BLaER1 (cell line): ENCODE data around the gene SCN5A.

Source experiments
- H3K27ac ChIP-seq: shearing (Covaris generic); formaldehyde crosslinking; 2 replicates; pipeline ENCODE4 v1.8.1; 2022
- H3K27me3 ChIP-seq: shearing (Covaris generic); formaldehyde crosslinking; 2 replicates; pipeline ENCODE4 v1.8.1; 2022
- H3K36me3 ChIP-seq: shearing (Covaris generic); formaldehyde crosslinking; 2 replicates; pipeline ENCODE4 v1.8.1; 2022
- H3K4me1 ChIP-seq: shearing (Covaris generic); formaldehyde crosslinking; 2 replicates; pipeline ENCODE4 v1.8.1; 2022
- H3K4me2 ChIP-seq: shearing (Covaris generic); formaldehyde crosslinking; 2 replicates; pipeline ENCODE4 v1.8.1; 2022
- H3K4me3 ChIP-seq: shearing (Covaris generic); formaldehyde crosslinking; 2 replicates; pipeline ENCODE4 v1.8.1; 2022
- H3K9ac ChIP-seq: shearing (Covaris generic); formaldehyde crosslinking; 2 replicates; pipeline ENCODE4 v1.8.1; 2022
- H3K9me3 ChIP-seq: shearing (Covaris generic); formaldehyde crosslinking; 2 replicates; pipeline ENCODE4 v1.8.1; 2022
- H4K20me1 ChIP-seq: shearing (Covaris generic); formaldehyde crosslinking; 2 replicates; pipeline ENCODE4 v1.8.1; 2022
- Cebpa-rat ChIP-seq: shearing (Covaris generic); IDR thresholded peaks from 2 replicates; pipeline ENCODE4 v1.8.1; 2022

The SCN5A gene

DNA sequence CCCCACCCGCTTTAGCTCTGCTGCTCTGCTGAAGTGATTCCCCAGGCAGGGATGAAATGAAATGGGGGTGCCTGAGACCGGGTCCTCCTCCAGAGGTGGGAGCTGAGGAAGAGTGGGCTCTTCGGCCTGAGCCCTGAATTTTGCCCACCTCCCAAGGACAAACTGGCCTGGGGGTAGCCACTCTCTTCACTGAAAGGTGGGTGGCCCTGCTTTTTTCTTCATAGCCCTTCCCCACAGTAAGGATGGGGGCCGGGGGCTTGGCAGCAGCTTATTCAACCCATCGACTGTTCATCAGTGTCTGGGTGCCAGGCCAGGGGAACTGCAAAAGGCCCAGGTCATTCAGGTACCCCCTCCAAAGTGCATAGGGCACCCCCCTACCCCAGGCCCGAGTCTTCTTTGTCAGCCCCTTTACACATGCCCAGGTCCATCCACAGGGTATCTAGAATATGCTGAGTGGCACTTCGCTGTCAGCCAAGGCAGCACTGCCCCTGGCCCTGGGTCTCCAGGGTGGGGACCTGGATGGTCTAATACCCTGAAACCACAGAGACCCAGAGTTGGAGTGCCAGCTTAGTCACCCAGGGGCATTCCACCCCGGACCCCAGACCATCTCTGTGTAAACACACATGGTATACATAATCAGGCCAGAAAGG is 7.9 kb downstream of the SCN5A start:
- H4K20me1 ChIP-seq: no peaks in the 10 kb centered on the region
- peak overlapping the region; percentile 4; the same call in 1 of the 2 replicates for H3K9ac ChIP-seq
- peaks cover 30% of the 10 kb centered on the region for H3K4me1 ChIP-seq
- no peaks in the 10 kb centered on the region for H3K27me3 ChIP-seq
- no peak for TF ChIP-seq Cebpa-rat
- no peak overlapping the region for H3K4me3 ChIP-seq
- no peaks in the 10 kb centered on the region for H3K36me3 ChIP-seq
- H3K4me2 ChIP-seq: peak overlapping the region; percentile 4; the same call in 1 of the 2 replicates
- no peak overlapping the region for H3K27ac ChIP-seq
- H3K9me3 ChIP-seq: no peaks in the 10 kb centered on the region

DNA sequence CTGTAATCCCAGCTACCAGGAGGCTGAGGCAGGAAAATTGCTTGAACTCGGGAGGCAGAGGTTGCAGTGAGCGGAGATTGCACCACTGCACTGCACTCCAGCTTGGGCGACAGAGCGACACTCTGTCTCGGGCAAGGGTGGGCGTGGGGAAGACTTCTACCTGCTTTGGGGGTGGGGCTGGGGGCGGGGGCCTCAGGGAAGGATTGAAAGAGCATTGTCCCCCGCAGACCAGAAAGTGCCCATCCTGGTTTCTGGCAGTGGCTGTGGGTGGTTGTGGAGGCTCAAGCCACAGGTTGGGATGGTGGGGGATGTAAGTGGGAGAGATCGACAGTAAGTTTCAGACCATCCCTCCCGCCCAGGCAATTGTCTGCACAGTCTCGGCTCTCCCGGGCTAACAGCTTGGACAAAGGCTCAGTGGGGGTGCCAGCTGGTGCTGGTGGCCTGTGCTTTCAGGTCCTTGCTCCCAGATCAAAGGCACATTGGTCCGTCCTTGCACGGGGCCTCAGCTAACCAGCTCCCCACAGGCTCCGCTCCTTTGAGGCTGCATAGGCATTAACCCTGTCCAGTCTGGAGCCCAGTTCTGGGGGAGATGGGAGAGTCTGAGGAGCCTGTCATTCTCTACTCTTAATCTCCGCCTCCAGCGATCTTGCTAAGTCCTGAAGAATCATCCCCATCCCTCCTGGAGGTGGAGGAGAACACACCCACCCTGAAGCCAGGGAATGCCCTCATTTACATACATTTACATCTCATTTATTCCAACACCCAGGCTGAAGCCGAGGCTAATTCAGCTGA is 8.6 kb downstream of the SCN5A start:
- H4K20me1 ChIP-seq: no peaks in the 10 kb centered on the region
- peaks cover 38% of the 10 kb centered on the region for H3K4me1 ChIP-seq
- peak overlapping the region; percentile 4; the same call in 1 of the 2 replicates for H3K4me2 ChIP-seq
- no peaks in the 10 kb centered on the region for H3K36me3 ChIP-seq
- no peaks in the 10 kb centered on the region for H3K27me3 ChIP-seq
- H3K9me3 ChIP-seq: no peaks in the 10 kb centered on the region
- no peak overlapping the region for H3K4me3 ChIP-seq
- no peak overlapping the region for H3K27ac ChIP-seq
- no peak for TF ChIP-seq Cebpa-rat
- peak overlapping the region; percentile 4; the same call in 1 of the 2 replicates for H3K9ac ChIP-seq

DNA sequence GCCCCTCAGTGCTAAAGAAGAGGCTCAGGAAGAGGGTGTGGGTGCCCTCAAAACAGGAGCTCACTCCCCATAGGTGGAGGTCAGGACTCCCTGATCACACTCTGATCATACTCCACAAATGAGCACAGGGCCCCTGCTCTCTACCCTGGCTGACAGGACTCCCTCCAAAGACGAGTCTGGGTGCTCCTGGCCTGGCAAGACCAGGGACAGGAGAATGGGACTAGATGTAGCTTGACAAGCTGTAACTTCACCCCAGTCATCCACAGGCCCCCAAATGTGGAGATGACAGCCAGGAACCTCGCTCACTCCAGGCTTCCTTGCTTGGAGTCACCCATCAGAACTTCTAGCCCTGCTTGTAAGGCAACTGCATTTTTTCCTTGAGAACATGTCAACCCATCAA is 11.1 kb downstream of the SCN5A start:
- Histone ChIP-seq H3K27me3 (no peaks in the 10 kb centered on the region), H3K4me1 (peaks cover 63% of the 10 kb centered on the region), H3K9ac (no peak overlapping the region), H4K20me1 (no peaks in the 10 kb centered on the region), H3K4me2 (no peak overlapping the region), H3K4me3 (no peak overlapping the region), H3K36me3 (no peaks in the 10 kb centered on the region), H3K9me3 (no peaks in the 10 kb centered on the region), H3K27ac (no peak overlapping the region)
- no peak for TF ChIP-seq Cebpa-rat

DNA sequence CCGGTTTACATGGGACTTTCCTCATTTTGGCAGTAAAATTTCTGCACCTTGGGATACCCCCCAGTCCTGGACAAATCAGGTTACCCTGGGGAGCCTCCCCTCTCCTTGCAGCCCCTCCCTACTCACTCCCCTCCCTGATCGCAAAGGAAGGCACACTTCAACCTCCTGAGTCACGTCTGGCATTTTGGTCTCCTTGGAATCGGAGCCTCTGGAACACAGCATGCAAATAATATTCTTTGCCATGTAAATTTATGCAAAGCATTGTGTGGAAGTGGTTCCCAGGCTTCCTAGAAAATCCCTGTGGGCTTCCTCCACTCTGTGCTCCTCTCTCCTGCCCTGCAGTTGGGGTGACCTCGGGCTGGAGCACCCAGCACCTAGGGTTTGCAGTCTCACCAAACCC is 11.6 kb downstream of the SCN5A start:
- peaks cover 64% of the 10 kb centered on the region for H3K4me1 ChIP-seq
- peak overlapping the region; percentile 86 for H3K4me2 ChIP-seq
- 0 out of 2 replicates have a peak overlapping the region, but pooled peaks have one; percentile 55 for H3K27ac ChIP-seq
- no peaks in the 10 kb centered on the region for H3K27me3 ChIP-seq
- H3K36me3 ChIP-seq: no peaks in the 10 kb centered on the region
- no peaks in the 10 kb centered on the region for H4K20me1 ChIP-seq
- H3K9me3 ChIP-seq: no peaks in the 10 kb centered on the region
- H3K9ac ChIP-seq: no peak overlapping the region
- H3K4me3 ChIP-seq: no peak overlapping the region
- no peak for TF ChIP-seq Cebpa-rat

DNA sequence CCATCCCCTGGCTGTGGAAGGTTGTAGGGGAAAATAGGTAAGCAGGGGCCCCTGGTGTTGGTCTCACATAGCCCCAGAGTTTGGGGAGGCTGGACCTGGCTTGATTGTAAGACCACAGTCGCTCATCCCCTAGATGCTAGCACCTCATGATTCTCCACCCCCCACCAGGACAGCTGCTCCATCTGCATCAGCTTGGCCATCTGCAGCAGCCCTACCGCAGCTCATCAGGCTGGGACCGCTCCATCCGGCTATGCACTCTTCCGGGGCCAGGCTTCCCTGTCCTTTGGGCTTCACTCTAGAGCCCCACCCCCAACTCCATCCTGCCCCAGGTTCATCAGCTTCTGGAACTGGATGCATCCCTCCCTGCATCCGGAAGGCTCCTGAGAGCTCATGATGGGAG is 12.6 kb downstream of the SCN5A start:
- Histone ChIP-seq H3K4me2 (peak overlapping the region; percentile 86), H3K9me3 (no peaks in the 10 kb centered on the region), H3K9ac (peak overlapping the region; percentile 0; the same call in 1 of the 2 replicates), H3K4me1 (peaks cover 70% of the 10 kb centered on the region), H3K4me3 (no peak overlapping the region), H4K20me1 (no peaks in the 10 kb centered on the region), H3K36me3 (no peaks in the 10 kb centered on the region), H3K27me3 (no peaks in the 10 kb centered on the region), H3K27ac (peak overlapping the region; percentile 55)
- no peak for TF ChIP-seq Cebpa-rat

DNA sequence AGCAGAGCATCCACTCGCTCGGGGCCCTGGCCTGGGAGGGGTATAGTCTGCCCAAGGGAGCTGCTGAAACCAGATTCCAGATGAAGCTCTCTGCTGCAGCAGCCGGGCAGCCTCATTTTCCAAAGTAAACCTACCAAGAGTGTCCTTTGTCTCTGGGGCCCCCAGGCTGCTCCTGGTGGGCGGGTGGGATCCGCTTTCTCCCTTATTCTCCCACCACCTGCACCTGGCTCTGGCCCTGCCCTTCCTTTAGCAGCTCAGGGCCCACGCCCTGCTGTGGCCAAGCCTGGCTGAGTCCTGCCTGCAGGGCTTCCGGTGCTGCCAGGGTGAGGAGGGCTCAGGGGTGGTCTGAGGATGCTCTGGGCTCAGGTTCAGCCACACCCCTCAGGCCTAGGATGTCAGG is 13.0 kb downstream of the SCN5A start:
- H3K4me2 ChIP-seq: peak overlapping the region; percentile 86
- TF ChIP-seq Cebpa-rat: no peak
- H3K9me3 ChIP-seq: no peaks in the 10 kb centered on the region
- peaks cover 74% of the 10 kb centered on the region for H3K4me1 ChIP-seq
- H3K4me3 ChIP-seq: 0 out of 2 replicates have a peak overlapping the region, but pooled peaks have one; percentile 22
- peak overlapping the region; percentile 55; the same call in 1 of the 2 replicates for H3K27ac ChIP-seq
- H3K9ac ChIP-seq: peak overlapping the region; percentile 0; the same call in 1 of the 2 replicates
- H3K27me3 ChIP-seq: no peaks in the 10 kb centered on the region
- H4K20me1 ChIP-seq: no peaks in the 10 kb centered on the region
- no peaks in the 10 kb centered on the region for H3K36me3 ChIP-seq

DNA sequence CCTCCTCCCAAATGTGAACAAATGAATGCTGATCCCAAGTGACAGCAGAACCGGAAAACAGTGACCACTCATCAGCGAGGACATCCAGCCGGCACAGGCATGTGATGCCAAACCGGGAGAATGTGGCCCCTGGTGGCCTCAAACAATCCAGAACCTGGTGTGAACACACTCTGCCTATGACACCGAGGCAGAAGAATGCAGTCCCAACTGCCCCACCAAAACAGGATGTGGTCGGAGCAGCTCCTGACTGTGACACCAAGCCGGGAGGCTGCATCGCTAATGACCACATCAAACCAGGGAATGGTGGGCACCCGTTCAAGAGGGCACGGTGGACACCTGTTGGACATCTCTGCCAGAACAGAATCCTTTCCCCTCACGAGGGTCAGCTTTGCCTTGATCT is 15.4 kb downstream of the SCN5A start:
- no peaks in the 10 kb centered on the region for H3K9me3 ChIP-seq

DNA sequence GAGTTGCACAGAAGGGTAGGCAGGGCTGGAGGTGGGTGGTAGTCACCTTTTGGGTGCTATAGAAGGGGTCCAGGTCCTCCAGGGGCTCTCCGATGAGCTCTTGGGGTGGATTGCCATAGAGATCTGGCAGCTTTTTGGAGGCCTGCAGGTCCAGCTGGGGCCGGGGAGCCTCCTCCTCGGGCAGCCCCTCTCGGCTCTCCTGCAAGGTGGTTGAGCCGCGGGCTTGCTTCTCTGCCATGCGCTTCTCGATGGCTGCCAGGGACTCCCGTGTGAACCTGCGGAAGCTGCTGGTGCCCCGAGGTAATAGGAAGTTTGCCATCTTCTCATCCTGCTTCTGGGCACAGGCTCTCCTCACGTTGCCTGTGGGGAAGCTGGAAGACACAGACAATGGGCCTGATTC is 16.5 kb downstream of the SCN5A start:
- Histone ChIP-seq H3K27ac (peak overlapping the region; percentile 61), H3K27me3 (no peaks in the 10 kb centered on the region), H3K4me3 (no peak overlapping the region), H3K4me2 (peak overlapping the region; percentile 86), H3K36me3 (no peaks in the 10 kb centered on the region), H3K4me1 (peaks cover 99% of the 10 kb centered on the region), H3K9me3 (no peaks in the 10 kb centered on the region), H4K20me1 (no peaks in the 10 kb centered on the region), H3K9ac (no peak overlapping the region; the same call in 1 of the 2 replicates)
- no peak for TF ChIP-seq Cebpa-rat

More for the DNA sequence above, 15.4 kb downstream of the SCN5A start:
- Histone ChIP-seq H3K27me3 (no peaks in the 10 kb centered on the region), H4K20me1 (no peaks in the 10 kb centered on the region), H3K36me3 (no peaks in the 10 kb centered on the region), H3K9ac (no peak overlapping the region), H3K4me1 (peaks cover 97% of the 10 kb centered on the region), H3K4me3 (no peak overlapping the region), H3K27ac (0 out of 2 replicates have a peak overlapping the region, but pooled peaks have one; percentile 23), H3K4me2 (peak overlapping the region; percentile 86)
- TF ChIP-seq Cebpa-rat: no peak

DNA sequence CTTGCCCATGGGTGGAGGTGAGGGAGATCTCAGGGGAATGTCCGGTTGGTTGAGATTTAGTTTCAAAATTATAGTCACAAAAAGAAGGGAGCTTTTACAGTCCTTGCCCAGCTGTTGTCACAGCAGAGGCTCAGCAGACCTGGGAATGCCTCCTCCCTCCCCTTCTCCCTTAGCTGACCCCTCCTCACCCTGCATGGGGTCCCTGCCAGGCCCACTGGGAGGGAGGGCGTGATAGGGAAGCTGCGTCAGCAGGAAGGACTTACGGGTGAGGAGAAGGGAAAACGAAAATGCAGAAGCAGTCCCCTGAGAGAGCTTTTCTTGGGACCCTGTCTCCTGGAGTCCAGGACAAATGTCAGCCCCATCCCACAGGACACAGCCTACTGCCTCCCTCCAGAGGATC is 18.9 kb downstream of the SCN5A start:
- peak overlapping the region; percentile 86 for H3K4me2 ChIP-seq
- H3K27me3 ChIP-seq: no peaks in the 10 kb centered on the region

DNA sequence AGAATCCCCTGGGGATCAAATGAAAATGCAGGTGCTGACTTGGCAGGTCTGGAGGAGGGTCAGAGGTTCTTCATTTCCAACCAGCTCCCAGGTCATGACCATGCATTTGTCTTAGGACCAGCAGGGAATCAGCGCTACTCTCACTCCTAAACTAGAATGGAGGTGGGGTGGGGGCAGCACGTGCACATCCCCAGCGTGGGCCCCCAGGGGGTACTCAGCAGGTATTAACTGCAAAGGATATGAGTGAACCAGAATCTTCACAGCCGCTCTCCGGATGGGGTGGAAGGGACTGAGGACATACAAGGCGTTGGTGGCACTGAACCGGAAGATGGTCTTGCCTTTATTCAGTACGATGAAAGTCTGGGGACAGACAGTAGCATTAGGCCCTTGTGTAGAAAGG is 19.4 kb downstream of the SCN5A start:
- H3K36me3 ChIP-seq: no peaks in the 10 kb centered on the region
- no peaks in the 10 kb centered on the region for H3K27me3 ChIP-seq
- no peak overlapping the region for H3K9ac ChIP-seq
- H3K4me1 ChIP-seq: peaks cover 70% of the 10 kb centered on the region
- peak overlapping the region; percentile 86 for H3K4me2 ChIP-seq
- no peak overlapping the region for H3K4me3 ChIP-seq
- H4K20me1 ChIP-seq: no peaks in the 10 kb centered on the region
- H3K9me3 ChIP-seq: no peaks in the 10 kb centered on the region
- no peak for TF ChIP-seq Cebpa-rat
- peak overlapping the region; percentile 55 for H3K27ac ChIP-seq

More for the DNA sequence above, 18.9 kb downstream of the SCN5A start:
- H3K27ac ChIP-seq: peak overlapping the region; percentile 55
- peaks cover 75% of the 10 kb centered on the region for H3K4me1 ChIP-seq
- H3K9ac ChIP-seq: no peak overlapping the region
- no peaks in the 10 kb centered on the region for H4K20me1 ChIP-seq
- no peak overlapping the region for H3K4me3 ChIP-seq
- TF ChIP-seq Cebpa-rat: no peak
- H3K36me3 ChIP-seq: no peaks in the 10 kb centered on the region
- H3K9me3 ChIP-seq: no peaks in the 10 kb centered on the region
